ENCODE data around the gene MPP3.
"Not testable (repeated sequence)": the region's sequence is repeated elsewhere in the genome, so short reads cannot be mapped to it uniquely, and the experiment has no call there.

MPP3 gene, protein sequence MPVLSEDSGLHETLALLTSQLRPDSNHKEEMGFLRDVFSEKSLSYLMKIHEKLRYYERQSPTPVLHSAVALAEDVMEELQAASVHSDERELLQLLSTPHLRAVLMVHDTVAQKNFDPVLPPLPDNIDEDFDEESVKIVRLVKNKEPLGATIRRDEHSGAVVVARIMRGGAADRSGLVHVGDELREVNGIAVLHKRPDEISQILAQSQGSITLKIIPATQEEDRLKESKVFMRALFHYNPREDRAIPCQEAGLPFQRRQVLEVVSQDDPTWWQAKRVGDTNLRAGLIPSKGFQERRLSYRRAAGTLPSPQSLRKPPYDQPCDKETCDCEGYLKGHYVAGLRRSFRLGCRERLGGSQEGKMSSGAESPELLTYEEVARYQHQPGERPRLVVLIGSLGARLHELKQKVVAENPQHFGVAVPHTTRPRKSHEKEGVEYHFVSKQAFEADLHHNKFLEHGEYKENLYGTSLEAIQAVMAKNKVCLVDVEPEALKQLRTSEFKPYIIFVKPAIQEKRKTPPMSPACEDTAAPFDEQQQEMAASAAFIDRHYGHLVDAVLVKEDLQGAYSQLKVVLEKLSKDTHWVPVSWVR

DNA sequence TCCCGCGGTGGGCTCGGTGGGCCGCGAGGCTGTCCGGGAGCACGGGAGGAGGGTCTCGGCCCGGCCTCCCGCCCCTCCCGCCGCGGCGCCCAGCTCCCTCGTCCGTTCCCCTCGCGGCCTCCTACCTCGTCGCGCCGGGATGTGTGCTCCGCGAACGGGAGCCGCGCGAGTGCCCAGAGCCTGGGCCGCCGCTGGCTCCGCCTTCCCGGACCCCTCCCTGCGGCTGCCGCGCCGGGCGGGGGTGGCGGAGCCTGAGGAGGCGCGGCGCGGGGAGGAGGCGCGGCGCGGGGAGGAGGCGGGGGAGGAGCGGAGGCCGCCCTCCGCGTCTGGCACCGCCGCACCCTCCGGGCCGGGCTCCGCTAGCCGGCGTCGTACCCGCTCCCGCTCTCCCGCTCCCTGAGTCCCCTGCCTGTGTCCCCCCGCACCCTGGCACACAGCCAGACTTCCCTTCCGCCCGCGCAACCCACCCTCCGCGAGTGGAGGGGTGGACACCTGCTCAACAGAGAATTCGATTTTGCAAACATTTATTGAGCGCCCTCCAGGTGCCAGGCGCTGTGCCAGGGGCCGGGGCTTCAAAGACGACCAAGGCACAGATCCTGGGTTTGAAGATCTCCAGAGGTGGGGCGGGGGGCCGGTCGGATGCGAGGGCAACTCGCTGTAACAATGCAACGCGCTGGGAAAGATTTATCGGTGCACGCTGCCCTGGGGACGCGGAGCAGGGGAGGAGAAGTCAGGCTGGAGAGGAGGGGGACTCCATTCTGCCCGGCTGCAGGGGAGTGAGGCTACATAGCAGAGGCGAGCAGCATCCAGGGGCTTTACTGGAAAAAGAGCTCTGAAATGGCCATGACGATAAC lies at the start of gene MPP3:
TSS of gene MPP3 (minus strand) at position 171 of the 854 bp plus-strand sequence. CDS start 1,240 bp downstream, outside the sequence.
- DNase-seq: peak; percentile 58

DNA sequence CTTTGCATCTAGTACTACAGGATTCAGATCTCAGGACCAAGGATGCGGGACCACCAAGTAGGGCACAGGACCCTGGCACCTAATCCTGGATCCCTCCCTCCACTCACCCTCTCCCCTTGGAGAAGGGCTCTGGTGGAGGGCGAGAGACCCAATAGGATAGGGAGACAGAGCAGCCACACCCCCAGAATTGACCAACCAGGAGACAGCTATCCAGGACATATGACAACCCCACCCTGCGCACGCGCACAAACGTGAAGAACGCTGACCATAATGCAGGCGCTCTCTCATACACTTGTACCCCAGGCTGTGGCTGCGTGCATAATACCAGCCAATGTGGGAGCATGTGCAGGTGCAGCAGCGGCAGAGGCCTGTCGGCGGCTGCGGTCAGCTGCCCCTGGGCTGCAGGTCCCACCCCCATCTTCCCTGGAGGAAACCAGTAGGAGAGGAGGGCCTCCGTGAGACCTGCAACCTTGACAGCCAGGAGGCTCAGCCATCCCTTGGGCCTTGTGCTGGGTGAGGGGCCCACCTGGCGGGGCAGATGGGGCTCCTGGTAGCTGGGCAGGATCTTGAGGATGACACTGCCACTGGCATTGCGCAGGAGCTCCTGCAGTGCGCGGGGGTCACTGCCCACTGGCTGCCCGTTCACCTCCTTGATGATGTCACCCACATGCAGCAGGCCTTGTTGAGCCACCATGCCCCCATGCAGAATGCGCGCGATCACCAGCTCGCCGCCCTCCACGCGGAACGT lies 49.0 kb upstream of the MPP3 start:
- DNase-seq: no peak

DNA sequence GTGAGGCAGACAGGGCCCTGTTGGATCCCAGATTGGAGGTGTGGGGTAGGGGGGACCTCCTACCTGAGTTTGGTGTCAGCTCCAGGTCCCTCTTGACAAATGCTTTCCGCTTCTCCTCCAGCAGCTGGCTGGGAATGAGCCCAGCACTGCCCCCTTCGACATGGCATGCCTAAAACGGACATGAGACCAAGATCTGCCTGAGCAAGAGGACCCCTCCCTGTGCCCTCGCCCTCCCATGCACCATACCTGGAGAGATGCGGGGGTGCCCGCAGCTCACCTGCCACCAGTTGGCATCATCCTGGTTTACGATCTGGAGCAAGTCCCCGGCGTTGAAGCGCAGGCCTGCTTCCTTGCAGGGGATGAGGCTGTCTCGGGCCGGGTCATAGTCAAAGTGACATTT lies 48.2 kb upstream of the MPP3 start:
- DNase-seq: no peak

DNA sequence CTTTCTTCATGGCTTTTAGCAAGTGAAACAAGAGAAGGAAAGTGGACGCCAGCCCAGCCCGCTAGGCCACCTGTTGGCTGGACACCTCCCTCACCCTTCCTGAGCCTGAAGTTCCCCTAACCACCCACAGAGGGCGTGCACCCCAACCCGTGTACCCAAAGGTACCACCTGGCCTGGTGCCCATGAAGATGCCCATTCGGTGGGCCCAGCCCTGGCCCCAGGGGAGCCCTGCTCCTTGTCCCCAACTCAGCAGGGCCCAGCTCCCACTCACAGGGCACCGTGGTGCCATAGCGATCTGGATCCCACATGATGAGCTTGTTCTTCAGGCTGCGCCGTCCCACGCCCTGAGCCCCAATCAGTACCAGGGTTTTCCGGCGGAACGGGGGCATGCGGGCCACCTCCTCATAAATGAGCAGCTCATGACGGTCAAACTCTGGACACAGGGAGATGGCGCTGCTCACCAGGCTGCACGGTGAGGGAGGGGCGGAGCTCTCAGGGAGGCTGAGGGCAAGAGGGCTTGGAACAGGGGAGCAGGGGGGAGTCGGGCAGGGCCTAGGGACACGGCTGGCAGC lies 47.6 kb upstream of the MPP3 start:
- peak; percentile 48 for DNase-seq

DNA sequence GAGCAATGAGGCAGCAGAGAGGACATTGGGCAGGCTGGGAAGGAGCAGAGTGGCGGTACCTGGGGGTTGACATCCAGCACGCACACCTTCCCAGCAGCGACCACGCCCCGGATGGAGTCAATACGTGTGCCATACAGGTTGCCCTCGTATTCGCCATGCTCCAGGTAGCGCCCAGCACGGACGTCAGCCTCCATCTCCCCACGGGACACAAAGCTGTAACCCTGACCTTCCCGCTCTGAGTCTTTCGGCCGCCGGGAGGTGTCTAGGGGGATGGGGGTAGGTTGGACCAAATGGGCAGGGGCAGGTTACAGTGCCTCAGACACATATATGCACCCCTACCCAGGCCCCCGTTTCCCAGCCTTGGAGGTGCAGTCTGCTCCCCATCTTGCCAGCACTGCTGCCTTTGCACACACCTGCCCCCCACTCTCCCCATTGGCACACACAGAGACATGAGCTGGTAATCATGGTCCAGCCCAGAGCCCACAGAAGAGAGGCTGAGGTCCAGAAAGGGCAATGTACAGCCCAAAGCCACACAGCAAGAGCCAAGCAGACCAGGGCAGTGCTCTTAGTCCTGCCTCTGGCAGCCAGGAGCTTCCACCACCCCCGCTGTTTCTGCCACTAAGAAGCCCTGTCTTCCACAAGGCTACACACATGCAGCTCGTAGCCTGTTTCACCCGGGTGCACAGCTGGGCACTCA lies 46.9 kb upstream of the MPP3 start:
- DNase-seq: no peak

DNA sequence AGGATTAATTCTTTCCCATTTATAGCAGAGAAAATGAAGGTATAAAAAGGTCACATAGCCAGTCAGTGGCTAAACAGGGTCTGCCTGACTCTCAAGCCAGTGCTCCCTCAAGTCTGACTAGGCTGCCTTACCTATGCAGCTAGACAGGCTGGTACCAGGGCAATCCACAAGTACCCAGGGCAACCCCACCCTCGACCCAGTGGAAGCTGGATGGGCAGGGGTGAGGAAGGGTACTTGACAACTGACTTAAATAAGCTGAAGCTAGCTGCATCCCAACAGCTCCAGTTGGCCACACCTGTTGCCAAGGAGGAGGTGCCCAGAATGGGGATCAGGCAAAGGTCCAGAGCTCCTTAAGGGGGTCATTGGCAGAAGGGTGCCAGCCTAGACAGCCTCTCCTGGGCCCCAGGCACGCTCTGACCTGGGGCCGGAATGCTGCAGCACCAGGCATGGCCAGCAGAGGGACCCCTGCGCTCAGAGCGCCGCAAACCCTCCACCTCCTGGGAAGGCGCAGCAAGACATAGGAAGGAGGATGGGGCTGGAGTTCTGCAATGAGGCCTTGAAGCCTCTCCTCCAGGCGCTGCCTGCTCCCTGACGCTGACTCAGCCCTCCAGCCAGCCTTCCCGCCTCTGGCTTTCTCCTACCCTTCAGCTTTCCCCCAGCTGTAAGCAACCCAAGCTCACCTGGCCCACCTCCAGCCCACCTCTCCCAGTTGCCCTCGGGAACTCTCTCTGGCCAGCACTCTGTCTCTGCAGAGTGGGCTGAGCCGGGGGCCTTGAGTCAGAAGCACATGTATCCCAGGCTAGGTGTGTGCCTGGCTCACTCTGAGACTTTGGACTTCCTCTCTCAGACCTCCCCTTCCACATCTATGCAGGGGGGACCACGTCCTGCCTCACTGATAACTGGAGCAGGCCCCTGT lies 45.6 kb upstream of the MPP3 start:
- DNase-seq: peak; percentile 53

DNA sequence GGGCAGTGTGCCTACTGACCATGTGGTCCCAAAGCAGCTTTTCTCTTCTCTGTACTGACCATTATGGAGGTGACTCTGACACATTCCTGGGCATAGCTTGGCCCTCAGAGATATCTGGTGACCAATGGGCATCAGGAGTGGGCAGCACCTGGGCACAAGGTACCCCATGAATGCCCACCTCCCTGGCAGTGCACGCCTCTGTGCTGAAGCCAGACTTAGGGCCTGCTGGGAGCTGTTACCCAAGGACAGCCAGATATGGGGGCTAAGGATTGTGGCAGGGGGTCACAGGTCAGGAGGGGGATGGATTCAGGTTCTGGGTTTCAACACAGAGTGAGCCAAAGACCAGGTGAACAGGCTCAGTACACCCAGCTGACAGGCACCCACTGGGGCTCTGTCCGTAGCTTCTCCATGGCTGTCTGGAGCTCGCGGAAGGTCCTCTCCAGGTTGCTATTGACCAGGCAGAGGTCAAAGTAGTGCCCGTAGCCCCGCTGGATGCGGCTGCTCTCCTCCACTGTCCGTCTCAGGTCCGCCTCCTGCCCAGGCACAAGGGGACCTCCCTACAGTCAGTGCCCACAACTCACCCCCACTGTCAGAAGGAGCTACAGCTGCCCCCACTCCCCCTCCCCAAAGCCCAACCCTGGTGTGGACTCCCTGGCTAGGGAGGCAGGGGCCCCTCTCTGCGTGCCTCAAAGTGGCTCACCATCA lies 44.7 kb upstream of the MPP3 start:
- DNase-seq: no peak

DNA sequence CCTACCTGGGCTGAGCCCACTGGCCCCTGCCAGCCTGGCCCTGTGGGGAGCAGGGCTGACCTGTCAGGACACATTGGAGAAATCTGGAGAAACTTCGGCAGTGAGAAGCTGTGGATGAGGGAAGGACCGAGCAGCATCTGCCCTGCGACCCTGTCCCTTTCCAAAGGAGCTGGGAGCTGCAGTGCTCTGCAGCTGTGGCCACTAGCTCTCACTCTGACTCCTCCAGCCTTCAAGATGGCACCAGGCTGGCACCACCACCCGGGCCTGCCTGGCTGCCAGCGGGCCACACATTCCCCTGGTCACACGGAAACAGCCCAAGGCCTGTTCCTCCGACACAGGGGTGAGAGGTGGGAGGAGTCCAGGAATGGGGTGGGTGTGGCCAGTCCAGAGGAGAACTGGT lies 44.1 kb upstream of the MPP3 start:
- no peak for DNase-seq

DNA sequence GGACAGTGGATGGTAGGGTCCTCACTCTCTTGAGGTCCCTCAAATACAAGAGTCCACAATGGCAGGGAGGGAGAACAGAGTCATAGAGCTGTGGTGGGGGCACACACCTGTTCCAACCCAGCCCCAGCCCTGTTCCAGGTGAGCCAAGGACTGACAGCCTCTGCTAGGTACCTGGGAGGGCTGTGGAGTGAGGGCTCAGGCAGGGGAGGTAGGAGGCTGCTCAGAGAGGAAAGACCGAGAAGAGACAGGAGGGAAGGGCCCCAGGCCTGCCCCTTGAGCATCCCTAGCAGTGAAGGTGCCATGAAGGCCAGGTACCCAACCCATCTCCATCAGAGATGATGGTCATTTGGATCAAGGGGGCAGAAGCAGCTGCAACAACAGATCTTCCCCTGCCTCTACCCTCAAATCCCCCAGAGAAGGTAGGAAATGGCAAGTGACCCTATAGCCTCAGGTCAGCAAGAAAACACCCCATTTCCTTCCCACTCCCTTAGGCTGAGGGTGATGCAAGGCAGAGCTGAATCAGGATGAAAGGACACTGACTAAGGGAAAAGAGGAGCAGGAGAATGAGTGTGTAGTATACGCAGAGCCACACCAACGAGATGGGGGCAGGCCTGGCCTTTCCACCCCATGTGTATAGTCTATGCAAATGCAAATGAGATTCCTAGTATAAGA lies 42.7 kb upstream of the MPP3 start:
- DNase-seq: no peak

DNA sequence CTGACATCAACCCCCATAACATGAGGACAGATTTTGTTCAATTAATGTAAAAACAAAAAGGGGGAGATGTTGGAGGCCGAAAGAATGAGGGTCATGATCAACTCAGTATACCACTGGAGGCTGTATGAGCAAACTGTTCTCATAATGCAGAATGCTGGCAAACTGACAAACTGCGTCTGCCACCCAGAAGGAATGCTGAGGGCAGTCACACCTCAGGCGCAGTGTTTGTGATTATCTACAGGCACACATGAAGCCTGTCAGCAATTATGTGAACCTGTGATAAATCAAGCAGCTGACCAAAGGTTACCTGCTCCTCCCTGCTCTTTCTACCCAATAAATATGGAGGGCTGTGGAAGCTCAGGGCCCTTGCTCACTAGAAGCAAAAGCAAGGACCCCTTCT lies 41.3 kb upstream of the MPP3 start:
- DNase-seq: no peak

DNA sequence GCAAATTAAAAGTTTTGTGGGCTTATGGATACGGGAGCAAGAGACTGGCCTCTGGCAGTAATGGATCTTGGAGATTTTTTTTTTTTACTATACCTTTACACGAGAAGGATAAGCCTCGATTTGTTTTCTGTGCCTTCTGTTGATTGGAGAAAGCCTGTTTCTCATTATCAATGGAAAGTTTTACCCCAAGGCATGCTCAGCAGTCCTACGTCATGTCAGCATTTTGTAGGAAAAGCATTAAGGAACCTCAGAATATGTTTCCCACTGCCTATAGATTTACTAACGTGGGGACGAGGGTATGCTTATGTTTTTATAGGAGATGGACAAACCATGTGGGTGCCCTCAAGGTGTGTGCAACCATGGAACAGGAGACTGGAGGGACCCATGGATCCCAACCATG lies 40.9 kb upstream of the MPP3 start:
- DNase-seq: no peak

DNA sequence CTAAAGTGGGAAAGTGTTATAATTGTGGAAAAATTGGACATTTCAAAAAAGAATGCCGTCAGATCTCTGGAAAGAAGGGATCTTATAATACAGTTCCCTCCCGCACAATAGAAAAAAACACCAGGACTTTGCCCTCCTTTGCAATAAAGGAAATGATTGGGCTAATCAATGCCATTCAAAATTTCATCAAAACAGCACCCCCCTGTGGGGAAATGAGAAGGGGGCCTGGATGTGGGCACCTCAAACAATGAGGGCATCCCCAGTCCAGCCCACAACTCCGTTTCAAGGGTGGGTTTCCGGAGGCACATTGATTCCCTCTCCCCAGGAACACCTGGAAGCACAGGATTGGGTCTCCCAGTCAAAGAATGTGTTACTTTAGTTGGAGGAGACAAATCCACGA lies 40.1 kb upstream of the MPP3 start:
- DNase-seq: no peak

DNA sequence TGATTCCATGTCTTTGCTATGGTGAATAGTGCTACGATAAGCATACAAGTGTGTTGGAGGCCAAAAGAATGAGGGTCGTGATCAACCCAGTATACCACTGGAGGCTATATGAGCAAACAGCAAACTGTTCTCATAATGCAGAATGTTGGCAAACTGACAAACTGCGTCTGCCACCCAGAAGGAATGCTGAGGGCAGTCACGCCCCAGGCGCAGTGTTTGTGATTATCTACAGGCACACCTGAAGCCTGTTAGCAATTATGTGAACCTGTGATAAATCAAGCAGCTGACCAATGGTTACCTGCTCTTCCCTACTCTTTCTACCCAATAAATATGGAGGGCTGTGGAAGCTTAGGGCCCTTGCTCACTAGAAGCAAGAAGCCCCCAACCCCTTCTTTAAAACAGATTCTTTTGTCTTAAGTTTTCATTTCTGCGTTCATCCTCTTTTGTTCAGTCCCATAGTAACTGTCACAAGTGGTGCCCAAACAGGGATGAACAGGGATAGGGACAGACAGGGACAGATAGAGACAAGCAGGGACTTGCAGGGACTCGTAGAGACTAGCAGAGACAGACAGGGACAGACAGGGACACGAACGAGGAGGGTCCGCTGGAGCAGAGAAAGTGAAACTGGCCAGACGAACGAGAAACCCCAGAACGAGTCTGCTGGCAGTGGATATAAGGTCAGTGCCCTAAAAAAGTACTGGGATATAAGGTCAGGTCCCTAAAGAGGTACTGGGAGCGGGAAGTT lies 39.2 kb upstream of the MPP3 start:
- no peak for DNase-seq

DNA sequence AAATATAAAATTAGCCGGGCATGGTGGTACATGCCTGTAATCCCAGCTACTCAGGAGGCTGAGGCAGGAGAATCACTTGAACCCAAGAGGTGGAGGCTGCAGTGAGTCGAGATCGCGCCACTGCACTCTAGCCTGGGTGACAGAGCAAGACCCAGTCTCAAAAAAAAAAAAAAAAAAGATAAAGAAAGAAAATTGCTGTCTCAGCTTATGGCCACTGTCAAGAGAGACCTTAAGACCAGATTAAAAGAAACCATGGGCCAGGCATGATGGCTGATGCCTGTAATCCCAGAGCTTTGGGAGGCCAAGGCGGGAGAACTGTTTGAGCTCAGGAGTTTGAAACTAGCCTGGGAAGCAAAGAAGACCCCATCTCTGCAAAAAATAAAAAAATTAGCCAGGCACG lies 36.1 kb upstream of the MPP3 start:
- DNase-seq: not testable (repeated sequence)

DNA sequence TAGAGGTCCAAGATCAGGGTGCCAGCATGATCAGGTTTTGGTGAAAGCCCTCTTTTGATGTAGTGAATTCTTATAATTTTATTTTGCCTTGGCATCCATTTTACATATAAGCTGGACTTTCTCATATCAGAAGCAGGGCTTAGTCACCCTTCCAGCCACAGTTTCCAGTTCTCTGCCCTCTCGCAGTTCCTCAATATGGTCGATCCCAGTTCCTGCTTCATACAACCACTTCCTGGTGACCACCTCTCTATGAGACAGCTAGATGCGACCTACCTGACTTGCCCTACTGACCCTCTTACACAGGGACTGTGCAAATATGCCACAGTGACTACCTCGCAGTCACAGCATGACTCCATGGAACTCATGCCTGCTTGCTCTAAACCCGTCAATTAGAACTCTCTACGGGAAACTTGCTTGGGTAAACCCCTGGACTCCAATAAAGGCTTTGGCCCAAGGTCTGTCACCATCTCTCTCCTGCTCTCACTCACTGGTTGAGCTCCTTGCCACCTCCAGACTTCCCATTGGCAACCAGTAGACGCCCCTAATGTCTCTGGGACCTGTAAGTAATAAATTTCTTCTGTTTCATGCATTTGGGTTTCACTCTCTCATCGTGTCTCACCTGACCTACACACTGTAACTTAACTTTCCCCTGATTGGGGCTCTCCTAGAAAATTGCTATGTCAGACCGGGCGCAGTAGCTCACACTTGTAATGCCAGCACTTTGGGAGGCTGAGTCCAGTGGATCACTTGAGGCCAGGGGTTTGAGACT lies 35.5 kb upstream of the MPP3 start:
- no peak for DNase-seq

DNA sequence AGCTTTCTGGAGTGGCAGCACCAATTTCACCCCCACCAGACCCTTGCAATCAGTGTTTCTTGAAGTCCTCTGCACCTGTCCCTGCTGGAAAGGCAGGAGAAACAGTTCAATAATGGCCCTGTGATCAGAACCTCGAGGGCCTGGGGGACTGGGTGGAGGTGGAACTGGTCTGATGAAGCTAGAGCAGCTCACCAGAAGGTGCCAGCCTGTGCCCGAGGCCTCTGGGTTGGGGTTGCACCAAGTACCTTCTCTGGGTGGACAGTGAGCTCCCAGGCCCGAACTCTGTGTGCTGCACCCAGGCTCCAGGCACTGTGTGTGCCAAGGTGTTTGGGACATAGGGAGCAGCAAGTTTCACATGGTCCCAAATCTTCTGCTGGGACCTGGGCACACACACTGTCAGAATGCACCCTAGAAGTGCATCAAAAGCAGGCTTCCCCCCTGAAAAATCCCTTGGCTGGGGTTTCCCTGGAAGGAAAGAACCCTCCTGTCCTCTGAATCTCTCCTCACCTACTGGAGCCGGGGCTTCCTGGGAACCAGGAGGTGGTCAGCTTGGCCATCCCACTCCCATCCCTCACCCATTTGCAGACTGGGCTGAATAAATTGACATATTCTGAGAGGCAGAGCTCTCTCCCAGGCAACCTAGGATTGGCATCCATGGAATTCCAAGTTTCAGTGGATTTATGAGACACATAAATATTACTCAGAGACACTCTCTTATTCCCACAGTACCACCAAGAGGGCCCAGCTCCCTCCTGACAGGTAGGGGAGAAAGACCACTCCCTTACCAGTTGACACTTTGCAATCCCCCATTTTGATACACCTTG lies 31.4 kb upstream of the MPP3 start:
- no peak for DNase-seq

DNA sequence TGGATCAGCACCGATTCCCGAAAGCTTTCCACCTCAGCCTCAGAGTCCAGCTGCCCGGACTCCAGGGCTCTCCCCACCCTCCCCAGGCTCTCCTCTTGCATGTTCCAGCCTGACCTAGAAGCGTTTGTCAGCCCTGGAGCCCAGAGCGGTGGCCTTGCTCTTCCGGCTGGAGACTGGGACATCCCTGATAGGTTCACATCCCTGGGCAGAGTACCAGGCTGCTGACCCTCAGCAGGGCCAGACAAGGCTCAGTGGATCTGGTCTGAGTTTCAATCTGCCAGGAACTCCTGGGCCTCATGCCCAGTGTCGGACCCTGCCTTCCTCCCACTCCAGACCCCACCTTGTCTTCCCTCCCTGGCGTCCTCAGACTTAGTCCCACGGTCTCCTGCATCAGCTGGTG lies 29.0 kb upstream of the MPP3 start:
- DNase-seq: no peak
